ENCODE measurements around the gene TMEM106C.
A peak's percentile ranks its signal among the peaks of the same experiment; 100 is the strongest.

The TMEM106C gene

GRCh38 chr12:48002414-48002730 is 39.0 kb downstream of the TMEM106C start:
- no peak overlapping the region for H4K8ac ChIP-seq (ENCODE audit: low read length)
- no peak overlapping the region for H3K18ac ChIP-seq (ENCODE audit: low read depth in 1 of 2, low read length in 2 of 2)
- H3K27me3 ChIP-seq (ENCODE audit: control insufficient read depth in 1 of 2, insufficient read depth in 1 of 2, low read length in 2 of 2) = peaks cover 87 to 94% of the 10 kb centered on the region in 2 experiments
- H2BK12ac ChIP-seq (ENCODE audit: low read length in 2 of 2) = no peak overlapping the region
- no peak overlapping the region for H2AFZ ChIP-seq (ENCODE audit: low read depth, low read length)
- peak overlapping the region; percentile 88 for H3K4me2 ChIP-seq (ENCODE audit: low read length, poor library complexity, severe bottlenecking)
- no peaks in the 10 kb centered on the region for H3K79me1 ChIP-seq (replicated peaks; ENCODE audit: low read length, poor library complexity, severe bottlenecking)
- H2BK120ac ChIP-seq (ENCODE audit: low read depth, low read length) = no peak overlapping the region
- H3K4me3 ChIP-seq (ENCODE audit: insufficient read depth in 1 of 2, low read depth in 1 of 2, low read length in 2 of 2) = peak overlapping the region in 1 of 2 experiments; percentile 84
- no peak overlapping the region for H3K27ac ChIP-seq (ENCODE audit: low read length, poor library complexity, severe bottlenecking)
- H3K9me3 ChIP-seq (ENCODE audit: control insufficient read depth, low read length) = no peaks in the 10 kb centered on the region
- DNase-seq = no peak
- H3K4me1 ChIP-seq (ENCODE audit: control insufficient read depth, insufficient read depth, low read depth, low read length) = peaks cover 40% of the 10 kb centered on the region
- no peak overlapping the region for H2BK5ac ChIP-seq (ENCODE audit: low read depth, low read length, poor library complexity, severe bottlenecking)
- H3K4ac ChIP-seq (ENCODE audit: low read depth in 1 of 2, low read length in 2 of 2) = no peak overlapping the region
- H4K91ac ChIP-seq (ENCODE audit: low read length) = no peak overlapping the region
- H3K36me3 ChIP-seq (ENCODE audit: control insufficient read depth in 1 of 2, insufficient read depth in 2 of 2, low read depth in 1 of 2, low read length in 2 of 2) = no peaks in the 10 kb centered on the region
- WGBS = under 1% methylated on average over 11 of the region's 13 CpGs
- H2AK5ac ChIP-seq (ENCODE audit: low read length, severe bottlenecking) = no peak overlapping the region
- H2BK15ac ChIP-seq (ENCODE audit: low read depth, poor library complexity, severe bottlenecking) = no peak overlapping the region
- no peak overlapping the region for H3K23ac ChIP-seq (ENCODE audit: low read length in 2 of 2)
- peak overlapping the region; percentile 74 for H3K9ac ChIP-seq (ENCODE audit: low read length)
- no peak overlapping the region for H3K14ac ChIP-seq (ENCODE audit: low read length in 2 of 2)

- H3K27me3 ChIP-seq (ENCODE audit: control insufficient read depth in 1 of 2, insufficient read depth in 1 of 2, low read length in 2 of 2) = peaks cover 87 to 94% of the 10 kb centered on the region in 2 experiments
- under 1% methylated on average over 26 of the region's 26 CpGs for WGBS
- H2AK5ac ChIP-seq (ENCODE audit: low read length, severe bottlenecking) = no peak overlapping the region
- no peak overlapping the region for H4K8ac ChIP-seq (ENCODE audit: low read length)
- no peaks in the 10 kb centered on the region for H3K79me1 ChIP-seq (replicated peaks; ENCODE audit: low read length, poor library complexity, severe bottlenecking)
- H2BK5ac ChIP-seq (ENCODE audit: low read depth, low read length, poor library complexity, severe bottlenecking) = no peak overlapping the region
- no peaks in the 10 kb centered on the region for H3K9me3 ChIP-seq (ENCODE audit: control insufficient read depth, low read length)
- H2BK12ac ChIP-seq (ENCODE audit: low read length in 2 of 2) = no peak overlapping the region
- H2AFZ ChIP-seq (ENCODE audit: low read depth, low read length) = no peak overlapping the region
- DNase-seq = peak; percentile 58
- H3K14ac ChIP-seq (ENCODE audit: low read length in 2 of 2) = no peak overlapping the region
- no peaks in the 10 kb centered on the region for H3K36me3 ChIP-seq (ENCODE audit: control insufficient read depth in 1 of 2, insufficient read depth in 2 of 2, low read depth in 1 of 2, low read length in 2 of 2)
- peak overlapping the region; percentile 74 for H3K9ac ChIP-seq (ENCODE audit: low read length)
- H4K91ac ChIP-seq (ENCODE audit: low read length) = no peak overlapping the region
- peaks cover 40% of the 10 kb centered on the region for H3K4me1 ChIP-seq (ENCODE audit: control insufficient read depth, insufficient read depth, low read depth, low read length)
- peak overlapping the region; percentile 88 for H3K4me2 ChIP-seq (ENCODE audit: low read length, poor library complexity, severe bottlenecking)
- H3K4me3 ChIP-seq (ENCODE audit: insufficient read depth in 1 of 2, low read depth in 1 of 2, low read length in 2 of 2) = peak overlapping the region in 1 of 2 experiments; percentile 84
- no peak overlapping the region for H3K18ac ChIP-seq (ENCODE audit: low read depth in 1 of 2, low read length in 2 of 2)
- no peak overlapping the region for H2BK15ac ChIP-seq (ENCODE audit: low read depth, poor library complexity, severe bottlenecking)
- no peak overlapping the region for H2BK120ac ChIP-seq (ENCODE audit: low read depth, low read length)
- no peak overlapping the region for H3K27ac ChIP-seq (ENCODE audit: low read length, poor library complexity, severe bottlenecking)
- no peak overlapping the region for H3K4ac ChIP-seq (ENCODE audit: low read depth in 1 of 2, low read length in 2 of 2)
- H3K23ac ChIP-seq (ENCODE audit: low read length in 2 of 2) = no peak overlapping the region
Observed at GRCh38 chr12:48002773-48003218, 39.4 kb downstream of the TMEM106C start.

GRCh38 chr12:48003226-48004052 is 40.0 kb downstream of the TMEM106C start:
- Histone ChIP-seq H3K79me1 (replicated peaks; ENCODE audit: low read length, poor library complexity, severe bottlenecking) (no peaks in the 10 kb centered on the region), H2AFZ (ENCODE audit: low read depth, low read length) (no peak overlapping the region), H2BK5ac (ENCODE audit: low read depth, low read length, poor library complexity, severe bottlenecking) (no peak overlapping the region), H3K27ac (ENCODE audit: low read length, poor library complexity, severe bottlenecking) (no peak overlapping the region), H3K4ac (ENCODE audit: low read depth in 1 of 2, low read length in 2 of 2) (no peak overlapping the region), H3K9me3 (ENCODE audit: control insufficient read depth, low read length) (no peaks in the 10 kb centered on the region), H3K9ac (ENCODE audit: low read length) (no peak overlapping the region), H2BK120ac (ENCODE audit: low read depth, low read length) (no peak overlapping the region), H3K23ac (ENCODE audit: low read length in 2 of 2) (peak overlapping the region in 1 of 2 experiments; percentile 6), H2BK12ac (ENCODE audit: low read length in 2 of 2) (no peak overlapping the region), H3K4me3 (ENCODE audit: insufficient read depth in 1 of 2, low read depth in 1 of 2, low read length in 2 of 2) (peak overlapping the region in 1 of 2 experiments; percentile 84), H3K4me1 (ENCODE audit: control insufficient read depth, insufficient read depth, low read depth, low read length) (peaks cover 40% of the 10 kb centered on the region), H4K91ac (ENCODE audit: low read length) (no peak overlapping the region), H3K36me3 (ENCODE audit: control insufficient read depth in 1 of 2, insufficient read depth in 2 of 2, low read depth in 1 of 2, low read length in 2 of 2) (no peaks in the 10 kb centered on the region), H2BK15ac (ENCODE audit: low read depth, poor library complexity, severe bottlenecking) (peak overlapping the region; percentile 12), H3K4me2 (ENCODE audit: low read length, poor library complexity, severe bottlenecking) (peak overlapping the region; percentile 77), H3K18ac (ENCODE audit: low read depth in 1 of 2, low read length in 2 of 2) (no peak overlapping the region), H4K8ac (ENCODE audit: low read length) (no peak overlapping the region), H3K27me3 (ENCODE audit: control insufficient read depth in 1 of 2, insufficient read depth in 1 of 2, low read length in 2 of 2) (peaks cover 83 to 94% of the 10 kb centered on the region in 2 experiments), H2AK5ac (ENCODE audit: low read length, severe bottlenecking) (no peak overlapping the region), H3K14ac (ENCODE audit: low read length in 2 of 2) (no peak overlapping the region)
- 16% methylated on average over 37 of the region's 38 CpGs for WGBS
- DNase-seq = peak; percentile 10

GRCh38 chr12:48004053-48004941 is 40.9 kb downstream of the TMEM106C start, which contains the start of gene COL2A1:
Gene COL2A1, minus strand, starts transcription at chr12:48004476. Its CDS starts 155 bp downstream, at chr12:48004321.
- H3K36me3 ChIP-seq (ENCODE audit: control insufficient read depth in 1 of 2, insufficient read depth in 2 of 2, low read depth in 1 of 2, low read length in 2 of 2) = no peaks in the 10 kb centered on the region
- no peak within 1 kb of the TSS for H2AFZ ChIP-seq (ENCODE audit: low read depth, low read length)
- H2BK5ac ChIP-seq (ENCODE audit: low read depth, low read length, poor library complexity, severe bottlenecking) = no peak within 1 kb of the TSS
- WGBS = 1% methylated on average over 74 of the region's 83 CpGs
- H3K4me2 ChIP-seq (ENCODE audit: low read length, poor library complexity, severe bottlenecking) = peak within 1 kb of the TSS; percentile 77
- peak within 1 kb of the TSS in 1 of 2 experiments; percentile 37 for H3K23ac ChIP-seq (ENCODE audit: low read length in 2 of 2)
- DNase-seq = peak; percentile 40
- peak within 1 kb of the TSS; percentile 16 to 47 for H3K4me3 ChIP-seq (ENCODE audit: insufficient read depth in 1 of 2, low read depth in 1 of 2, low read length in 2 of 2)
- peak within 1 kb of the TSS; percentile 45 for H4K8ac ChIP-seq (ENCODE audit: low read length)
- peak within 1 kb of the TSS in 1 of 2 experiments; percentile 67 for H3K14ac ChIP-seq (ENCODE audit: low read length in 2 of 2)
- no peaks in the 10 kb centered on the region for H3K9me3 ChIP-seq (ENCODE audit: control insufficient read depth, low read length)
- no peak within 1 kb of the TSS for H3K27ac ChIP-seq (ENCODE audit: low read length, poor library complexity, severe bottlenecking)
- H3K9ac ChIP-seq (ENCODE audit: low read length) = no peak within 1 kb of the TSS
- H3K4me1 ChIP-seq (ENCODE audit: control insufficient read depth, insufficient read depth, low read depth, low read length) = peaks cover 40% of the 10 kb centered on the region
- H3K4ac ChIP-seq (ENCODE audit: low read depth in 1 of 2, low read length in 2 of 2) = no peak within 1 kb of the TSS
- no peak within 1 kb of the TSS for H2AK5ac ChIP-seq (ENCODE audit: low read length, severe bottlenecking)
- H2BK12ac ChIP-seq (ENCODE audit: low read length in 2 of 2) = no peak within 1 kb of the TSS
- H2BK15ac ChIP-seq (ENCODE audit: low read depth, poor library complexity, severe bottlenecking) = peak within 1 kb of the TSS; percentile 63
- no peaks in the 10 kb centered on the region for H3K79me1 ChIP-seq (replicated peaks; ENCODE audit: low read length, poor library complexity, severe bottlenecking)
- H3K18ac ChIP-seq (ENCODE audit: low read depth in 1 of 2, low read length in 2 of 2) = peak within 1 kb of the TSS in 1 of 2 experiments; percentile 55
- H2BK120ac ChIP-seq (ENCODE audit: low read depth, low read length) = no peak within 1 kb of the TSS
- no peak within 1 kb of the TSS for H4K91ac ChIP-seq (ENCODE audit: low read length)
- peaks cover 83 to 94% of the 10 kb centered on the region in 2 experiments for H3K27me3 ChIP-seq (ENCODE audit: control insufficient read depth in 1 of 2, insufficient read depth in 1 of 2, low read length in 2 of 2)
